ENCODE results near the gene CACNA1H.

GRCh38 chr16:1195393-1195666, 42.4 kb downstream of the CACNA1H start:
- TF ChIP-seq CTCF (IDR thresholded peaks at IDR 0.05) (no peak), POLR2A (IDR thresholded peaks at IDR 0.05) (no peak)
